ENCODE data around the gene GALNT13. TPM values are rescaled to one million over a fixed set of nuclear protein-coding genes. Genes with fewer than 3 reads are reported as not detected.

The GALNT13 gene
- total RNA-seq, 1 donor from 2014 or later, result 0.19 TPM

DNA sequence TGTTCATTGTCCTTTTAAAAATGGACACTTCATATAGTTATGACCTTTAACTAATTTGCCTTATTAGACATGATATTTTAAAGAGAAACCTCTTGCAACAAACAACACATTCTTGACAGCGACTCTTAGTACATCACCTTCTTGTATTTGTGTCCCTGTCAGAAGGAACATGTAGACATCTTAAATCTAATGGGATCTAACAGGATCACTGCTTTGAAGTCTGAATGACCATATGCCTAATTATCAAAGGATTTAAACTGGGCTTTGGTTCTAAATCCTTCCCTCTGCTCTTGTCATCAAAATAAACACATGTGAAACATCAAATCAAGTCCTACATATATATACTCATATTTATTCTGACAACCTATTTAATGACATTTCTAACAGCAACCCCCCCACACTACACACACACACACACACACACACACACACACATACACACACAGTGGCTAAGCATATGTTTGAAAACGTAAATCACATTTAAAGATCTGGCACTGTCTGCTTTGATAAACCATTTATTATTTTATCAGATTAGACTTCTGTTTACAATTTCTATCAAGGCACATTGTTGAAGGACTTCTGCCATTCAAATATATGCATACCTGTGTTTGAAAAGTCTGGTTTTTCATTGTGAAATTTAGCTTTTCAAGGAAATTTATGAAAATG lies 4.2 kb downstream of the GALNT13 start:
- intact Hi-C loops (cut with micrococcal nuclease), result no loop called here
- Histone ChIP-seq H3K4me1 (peaks cover 4% of the 10 kb centered on the region), H3K27ac (replicated peaks) (no peak overlapping the region), H3K36me3 (no peaks in the 10 kb centered on the region), H3K27me3 (ENCODE audit: low read depth) (peaks cover 50% of the 10 kb centered on the region), H3K4me3 (no peak overlapping the region), H3K9me3 (replicated peaks) (no peaks in the 10 kb centered on the region)
- TF ChIP-seq, protein P1, sequence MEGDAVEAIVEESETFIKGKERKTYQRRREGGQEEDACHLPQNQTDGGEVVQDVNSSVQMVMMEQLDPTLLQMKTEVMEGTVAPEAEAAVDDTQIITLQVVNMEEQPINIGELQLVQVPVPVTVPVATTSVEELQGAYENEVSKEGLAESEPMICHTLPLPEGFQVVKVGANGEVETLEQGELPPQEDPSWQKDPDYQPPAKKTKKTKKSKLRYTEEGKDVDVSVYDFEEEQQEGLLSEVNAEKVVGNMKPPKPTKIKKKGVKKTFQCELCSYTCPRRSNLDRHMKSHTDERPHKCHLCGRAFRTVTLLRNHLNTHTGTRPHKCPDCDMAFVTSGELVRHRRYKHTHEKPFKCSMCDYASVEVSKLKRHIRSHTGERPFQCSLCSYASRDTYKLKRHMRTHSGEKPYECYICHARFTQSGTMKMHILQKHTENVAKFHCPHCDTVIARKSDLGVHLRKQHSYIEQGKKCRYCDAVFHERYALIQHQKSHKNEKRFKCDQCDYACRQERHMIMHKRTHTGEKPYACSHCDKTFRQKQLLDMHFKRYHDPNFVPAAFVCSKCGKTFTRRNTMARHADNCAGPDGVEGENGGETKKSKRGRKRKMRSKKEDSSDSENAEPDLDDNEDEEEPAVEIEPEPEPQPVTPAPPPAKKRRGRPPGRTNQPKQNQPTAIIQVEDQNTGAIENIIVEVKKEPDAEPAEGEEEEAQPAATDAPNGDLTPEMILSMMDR (IDR thresholded peaks at IDR 0.05; ENCODE audit: borderline replicate concordance), result no peak
- DNase-seq, result no peak

DNA sequence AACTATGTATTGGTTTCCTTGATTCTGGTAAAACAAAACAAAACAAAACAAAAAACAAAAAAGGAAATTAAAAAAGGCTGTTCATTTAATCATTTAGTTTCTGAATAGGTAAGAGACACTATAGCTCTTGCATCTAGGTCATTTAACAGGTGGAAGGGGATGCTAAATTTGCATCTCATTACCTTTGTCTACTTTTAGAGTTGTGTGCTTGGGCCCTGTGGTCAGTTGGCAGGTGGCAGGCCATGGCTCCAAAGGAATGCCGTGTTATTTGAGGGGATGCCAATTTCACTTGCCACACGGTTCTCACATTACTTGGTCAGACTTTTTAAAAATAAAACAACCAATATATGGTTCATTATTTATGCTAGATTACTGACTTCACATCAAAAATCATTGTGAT lies 9.2 kb downstream of the GALNT13 start:
- TF ChIP-seq, protein P1 (IDR thresholded peaks at IDR 0.05; ENCODE audit: borderline replicate concordance), result no peak
- DNase-seq, result no peak
- no peaks in the 10 kb centered on the region for H3K4me1 ChIP-seq
- intact Hi-C loops (cut with micrococcal nuclease), result no loop called here
- H3K36me3 ChIP-seq, result no peaks in the 10 kb centered on the region
- H3K9me3 ChIP-seq (replicated peaks), result no peaks in the 10 kb centered on the region
- H3K27me3 ChIP-seq (ENCODE audit: low read depth), result peaks cover under 1% of the 10 kb centered on the region
- no peak overlapping the region for H3K27ac ChIP-seq (replicated peaks)
- no peak overlapping the region for H3K4me3 ChIP-seq

DNA sequence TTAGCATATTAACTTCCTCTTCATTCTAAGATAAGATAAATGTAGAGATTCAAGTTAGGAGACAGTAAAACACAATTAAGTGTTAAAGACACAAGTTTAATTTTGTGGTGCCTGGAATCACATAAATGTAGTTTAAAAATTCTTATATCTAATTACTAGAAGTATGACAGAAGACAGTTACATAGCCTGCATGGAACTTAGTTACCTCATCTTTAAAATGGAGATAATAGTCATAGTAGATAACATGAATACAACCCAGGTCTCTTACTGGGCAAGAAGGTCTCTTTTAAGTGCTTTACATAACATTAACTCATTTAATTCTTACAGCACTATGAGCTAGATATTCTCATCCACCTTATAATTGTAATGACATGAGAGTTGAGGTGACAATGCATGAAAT lies 15.1 kb downstream of the GALNT13 start:
- Histone ChIP-seq H3K27me3 (ENCODE audit: low read depth) (no peaks in the 10 kb centered on the region), H3K4me3 (no peak overlapping the region), H3K4me1 (no peaks in the 10 kb centered on the region), H3K9me3 (replicated peaks) (peaks cover 3% of the 10 kb centered on the region), H3K36me3 (no peaks in the 10 kb centered on the region), H3K27ac (replicated peaks) (no peak overlapping the region)
- TF ChIP-seq, protein P1 (IDR thresholded peaks at IDR 0.05; ENCODE audit: borderline replicate concordance), result no peak
- intact Hi-C loops (cut with micrococcal nuclease), result no loop called here
- DNase-seq, result no peak

DNA sequence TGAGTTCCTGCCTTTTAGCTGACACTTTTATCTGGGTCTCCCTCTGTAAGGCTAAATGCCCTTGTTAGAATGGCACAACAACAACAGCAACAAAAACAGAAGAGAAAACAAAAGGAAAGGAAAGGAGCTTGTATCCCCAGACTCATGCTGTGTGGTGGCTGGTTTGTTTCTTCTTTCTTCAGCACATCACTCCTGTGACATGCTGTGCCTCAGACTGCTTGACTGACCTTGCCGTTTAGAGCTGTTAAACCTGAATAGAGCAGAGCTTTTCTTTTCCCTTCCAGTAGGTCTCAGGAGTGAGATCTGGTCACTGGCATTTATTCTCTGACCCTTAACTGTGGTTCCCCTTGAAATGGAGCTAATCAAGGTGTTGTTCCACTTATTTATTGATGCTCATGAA lies 18.9 kb downstream of the GALNT13 start:
- Histone ChIP-seq H3K9me3 (replicated peaks) (peaks cover 3% of the 10 kb centered on the region), H3K27ac (replicated peaks) (no peak overlapping the region), H3K4me1 (no peaks in the 10 kb centered on the region), H3K36me3 (no peaks in the 10 kb centered on the region), H3K4me3 (no peak overlapping the region), H3K27me3 (ENCODE audit: low read depth) (no peaks in the 10 kb centered on the region)
- TF ChIP-seq, protein P1 (IDR thresholded peaks at IDR 0.05; ENCODE audit: borderline replicate concordance), result no peak
- no peak for DNase-seq
- intact Hi-C loops (cut with micrococcal nuclease), result no loop called here

DNA sequence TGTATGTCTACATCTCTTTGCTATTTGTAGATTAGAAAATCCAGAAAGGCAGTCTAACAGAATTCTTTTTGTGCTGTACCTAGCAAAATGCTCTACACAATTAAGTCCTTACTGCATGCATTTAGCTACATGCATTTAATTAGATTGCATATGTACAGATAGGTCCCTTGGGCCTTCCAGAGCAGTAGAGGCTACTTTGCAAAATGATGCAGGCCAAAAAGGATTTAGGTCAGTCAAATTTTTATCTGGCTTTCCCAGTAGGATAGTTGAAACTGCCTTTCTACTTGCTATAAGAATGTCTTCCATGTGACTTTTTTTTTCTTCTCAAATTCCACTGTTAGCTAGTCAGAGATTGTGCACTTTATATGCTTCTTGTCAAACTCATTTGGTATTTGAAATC lies 19.3 kb downstream of the GALNT13 start:
- Histone ChIP-seq H3K27ac (replicated peaks) (no peak overlapping the region), H3K9me3 (replicated peaks) (peaks cover 3% of the 10 kb centered on the region), H3K4me3 (no peak overlapping the region), H3K27me3 (ENCODE audit: low read depth) (no peaks in the 10 kb centered on the region), H3K36me3 (no peaks in the 10 kb centered on the region), H3K4me1 (no peaks in the 10 kb centered on the region)
- TF ChIP-seq, protein P1 (IDR thresholded peaks at IDR 0.05; ENCODE audit: borderline replicate concordance), result no peak
- intact Hi-C loops (cut with micrococcal nuclease), result no loop called here
- no peak for DNase-seq
